NCI-H187 treated with DMSO at 0.1 percent for 48 hours (cell line): ENCODE results near the gene STAC2.
A peak's percentile ranks its signal among the peaks of the same experiment; 100 is the strongest.

ENCODE experiments used
- DNase-seq: peaks from one replicate; lab custom pipeline; 2025; lab: John Stamatoyannopoulos, UW

STAC2 gene

DNA sequence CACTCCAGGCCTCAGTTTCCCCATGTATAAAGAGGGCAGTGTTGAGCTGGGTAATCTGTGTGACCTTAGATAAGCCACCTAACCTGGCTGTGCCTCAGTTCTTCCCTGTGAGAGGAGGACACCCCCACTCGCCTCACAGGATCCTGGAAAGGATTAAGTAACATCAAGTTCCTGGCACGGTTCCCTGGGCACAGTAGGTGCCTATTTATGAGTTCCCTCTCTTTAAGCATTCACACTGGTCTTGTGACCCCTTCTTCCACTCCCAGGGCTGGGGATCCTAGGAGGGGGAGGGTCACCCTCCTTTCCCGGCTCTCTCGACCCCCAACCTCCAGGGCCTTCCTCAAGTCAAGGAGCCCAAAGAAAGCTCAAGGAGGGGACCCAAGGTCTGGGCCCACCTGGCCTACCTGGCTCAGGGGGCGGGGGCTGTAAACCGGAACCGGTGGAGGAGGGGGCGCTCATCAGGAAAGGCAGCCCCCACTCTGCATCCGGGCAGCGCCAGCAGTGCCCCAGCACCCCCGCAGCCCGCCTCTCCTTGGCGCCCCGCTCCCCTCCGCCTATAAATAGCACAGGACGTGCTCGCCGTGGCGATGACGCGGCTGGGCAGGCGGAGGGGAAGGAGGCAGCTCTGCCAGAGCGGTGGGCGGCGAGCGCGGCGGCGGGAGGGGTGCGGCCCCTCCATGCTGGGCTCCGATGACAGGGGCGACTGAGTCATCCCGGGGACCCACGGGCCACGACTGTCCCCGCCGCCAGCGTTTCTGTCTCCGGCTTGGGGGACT, 16.2 kb downstream of the STAC2 start:
- DNase-seq = no peak

DNA sequence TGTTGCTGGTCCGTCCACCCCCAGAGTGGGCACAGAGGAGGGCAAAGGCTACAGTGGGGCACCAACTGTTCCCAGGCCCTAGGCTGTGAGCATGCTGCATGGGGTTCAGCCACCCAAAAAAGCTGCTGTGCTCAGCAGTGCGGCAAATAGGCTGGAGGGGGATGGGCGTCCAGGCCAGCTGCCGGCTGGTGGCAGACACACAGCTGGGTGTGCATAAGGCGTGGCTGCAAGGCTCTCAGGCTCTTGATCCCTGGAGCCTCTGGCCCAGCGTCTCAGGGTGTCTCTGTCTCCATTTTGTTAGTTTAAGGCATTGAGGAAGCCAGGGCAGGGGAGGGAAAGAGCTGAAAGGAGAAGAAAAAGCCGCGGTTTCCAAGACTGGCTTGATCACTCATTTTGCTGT, 16.9 kb downstream of the STAC2 start:
- peak; percentile 49 for DNase-seq

DNA sequence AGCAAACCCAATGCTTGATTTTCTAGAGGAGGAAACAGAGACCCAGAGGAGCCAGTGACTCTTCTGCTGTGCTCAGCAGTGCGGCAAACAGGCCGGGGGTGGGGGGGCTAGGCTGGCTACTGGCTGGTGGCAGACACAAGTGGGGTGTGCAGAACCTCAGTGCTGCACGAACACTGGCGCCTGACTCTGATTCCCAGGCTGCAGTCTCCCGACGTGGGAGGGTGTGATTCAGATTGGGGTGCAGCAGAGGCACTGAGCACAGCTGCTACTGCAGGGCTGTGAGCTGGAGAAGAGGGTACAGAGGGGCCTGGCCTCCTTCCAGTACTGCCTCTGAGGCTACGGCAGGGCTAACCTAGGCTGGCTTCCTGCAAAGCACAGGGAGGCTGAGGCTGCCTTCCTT, 17.6 kb downstream of the STAC2 start:
- no peak for DNase-seq

DNA sequence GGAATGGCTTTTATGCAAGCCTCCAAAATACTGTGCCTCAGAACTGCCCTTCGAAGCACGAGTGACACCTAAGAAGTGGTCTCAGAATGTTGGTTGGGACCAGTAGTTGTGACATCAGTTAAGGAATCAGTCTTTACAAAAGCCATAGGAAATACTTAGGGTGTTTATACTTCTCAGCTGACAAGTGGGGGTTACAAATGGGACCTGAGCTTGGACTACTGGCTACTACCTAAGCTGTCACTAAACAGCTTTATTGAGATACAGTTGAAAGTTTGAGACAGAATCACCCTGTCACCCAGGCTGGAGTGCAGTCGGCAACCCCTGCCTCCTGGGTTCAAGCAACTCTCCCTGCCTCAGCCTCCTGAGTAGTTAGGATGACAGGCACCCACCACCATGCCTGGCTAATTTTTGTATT, 20.6 kb downstream of the STAC2 start:
- DNase-seq = no peak

DNA sequence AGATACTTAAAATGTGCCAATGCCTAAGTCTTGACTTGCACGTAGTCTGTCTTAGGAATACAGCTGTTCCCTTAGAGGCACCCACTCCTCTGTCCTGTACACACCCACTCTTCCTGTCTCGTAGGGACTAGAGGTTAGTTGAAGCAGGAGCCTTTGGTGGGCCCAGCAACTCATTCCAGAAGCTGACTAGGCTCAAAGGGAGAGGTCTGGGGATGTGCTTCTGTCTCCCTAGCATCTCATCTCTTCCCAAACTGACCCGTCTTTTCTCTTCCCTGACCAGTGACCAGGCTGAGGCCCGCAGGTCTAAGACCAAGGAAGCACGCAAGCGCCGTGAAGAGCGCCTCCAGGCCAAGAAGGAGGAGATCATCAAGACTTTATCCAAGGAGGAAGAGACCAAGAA, 21.5 kb downstream of the STAC2 start:
- DNase-seq = no peak

DNA sequence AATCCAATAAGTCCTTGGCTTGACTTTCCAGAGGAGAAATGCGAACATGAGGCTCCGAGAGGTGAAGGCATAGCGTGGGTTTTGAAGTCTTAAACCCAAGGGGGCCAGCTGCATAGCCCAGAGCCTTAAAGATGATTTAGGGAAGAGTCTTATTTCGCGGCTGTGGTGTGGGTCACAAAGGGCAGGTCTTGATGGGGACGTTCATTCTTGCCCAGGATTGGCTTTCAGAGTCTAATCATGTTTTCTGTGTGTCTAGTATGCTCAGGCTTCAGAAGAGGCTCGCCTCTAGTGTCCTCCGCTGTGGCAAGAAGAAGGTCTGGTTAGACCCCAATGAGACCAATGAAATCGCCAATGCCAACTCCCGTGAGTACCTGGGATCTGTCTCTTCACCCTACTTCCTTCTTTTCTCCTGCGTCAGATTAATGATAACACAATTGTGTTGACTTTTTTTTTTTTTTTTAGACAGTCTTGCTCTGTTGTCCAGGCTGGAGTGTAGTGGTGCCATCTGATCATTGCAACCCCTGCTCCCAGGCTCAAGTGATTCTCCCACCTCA, 24.7 kb downstream of the STAC2 start:
- DNase-seq = no peak

DNA sequence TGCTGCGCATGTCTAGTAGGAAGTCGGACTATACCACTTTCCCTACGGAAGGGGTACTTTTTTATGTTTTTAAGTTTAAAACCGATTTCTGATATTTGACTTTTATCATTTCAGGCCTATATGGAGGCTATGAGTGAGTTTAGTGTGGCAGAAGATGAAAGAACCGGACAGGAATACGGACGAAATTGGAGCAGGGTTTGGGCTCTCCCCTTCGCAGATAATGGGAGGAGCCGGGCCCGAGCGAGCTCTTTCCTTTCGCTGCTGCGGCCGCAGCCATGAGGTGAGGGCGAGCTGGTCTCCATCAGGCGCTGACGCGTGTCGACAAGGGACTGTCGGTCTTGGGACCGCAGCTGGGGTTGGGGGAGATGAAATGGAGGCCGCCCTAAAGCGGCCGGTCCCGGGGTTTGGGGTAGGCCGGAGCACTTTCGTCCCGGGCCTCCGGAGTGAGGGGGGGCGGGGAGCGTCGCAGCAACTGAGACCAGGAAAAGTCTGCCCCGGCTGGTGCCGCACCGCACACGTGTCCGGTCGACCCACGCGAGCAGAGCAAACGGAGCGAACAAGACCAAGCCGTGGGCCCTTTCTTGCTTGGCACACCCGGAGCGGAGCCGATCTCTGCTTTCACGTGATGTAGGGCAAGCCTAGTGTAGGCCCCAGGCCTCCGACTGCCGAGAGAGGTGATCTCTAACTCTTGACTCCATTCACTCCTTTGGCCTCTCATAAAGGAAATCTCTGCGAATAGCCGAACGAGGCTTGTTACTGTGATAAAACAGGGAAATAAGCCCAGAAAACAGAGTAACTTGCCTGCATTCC, 25.5 kb downstream of the STAC2 start, which contains the start of gene RPL19:
Gene RPL19 (plus strand): TSS at position 214 of the 810 bp plus-strand sequence. CDS start 62 bp downstream, at position 276.
- DNase-seq = no peak

DNA sequence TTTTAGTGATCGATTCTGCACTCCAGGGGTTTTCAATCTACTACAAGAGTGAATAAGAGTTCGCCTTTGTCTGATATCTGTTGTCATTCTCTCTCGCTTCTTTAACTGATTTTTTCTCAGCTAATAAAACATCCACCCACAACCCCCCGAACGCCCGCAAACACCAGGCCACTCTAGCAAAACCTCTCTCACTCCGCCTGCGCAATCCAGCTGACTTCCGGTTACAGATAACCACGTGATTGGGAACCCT, 26.0 kb downstream of the STAC2 start:
- DNase-seq = peak; percentile 80

DNA sequence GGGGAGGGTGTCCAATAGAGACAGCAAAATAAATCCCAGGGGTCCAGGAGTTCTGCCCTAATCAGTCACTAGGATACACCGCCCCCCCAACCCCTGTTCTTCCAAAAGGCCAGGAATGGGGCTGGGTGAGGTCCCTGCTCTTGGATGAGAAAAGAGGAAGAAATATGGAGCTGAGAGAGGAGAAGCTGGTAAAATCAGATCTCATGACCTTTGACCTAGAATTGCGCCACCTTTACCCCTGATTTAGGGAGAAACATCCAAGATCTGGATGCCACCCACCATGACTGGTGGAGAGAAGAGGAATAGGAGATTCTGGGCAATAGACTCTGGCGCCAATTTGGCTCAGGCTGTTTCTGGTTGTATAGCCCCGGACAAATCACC, 27.6 kb downstream of the STAC2 start:
- DNase-seq = no peak

DNA sequence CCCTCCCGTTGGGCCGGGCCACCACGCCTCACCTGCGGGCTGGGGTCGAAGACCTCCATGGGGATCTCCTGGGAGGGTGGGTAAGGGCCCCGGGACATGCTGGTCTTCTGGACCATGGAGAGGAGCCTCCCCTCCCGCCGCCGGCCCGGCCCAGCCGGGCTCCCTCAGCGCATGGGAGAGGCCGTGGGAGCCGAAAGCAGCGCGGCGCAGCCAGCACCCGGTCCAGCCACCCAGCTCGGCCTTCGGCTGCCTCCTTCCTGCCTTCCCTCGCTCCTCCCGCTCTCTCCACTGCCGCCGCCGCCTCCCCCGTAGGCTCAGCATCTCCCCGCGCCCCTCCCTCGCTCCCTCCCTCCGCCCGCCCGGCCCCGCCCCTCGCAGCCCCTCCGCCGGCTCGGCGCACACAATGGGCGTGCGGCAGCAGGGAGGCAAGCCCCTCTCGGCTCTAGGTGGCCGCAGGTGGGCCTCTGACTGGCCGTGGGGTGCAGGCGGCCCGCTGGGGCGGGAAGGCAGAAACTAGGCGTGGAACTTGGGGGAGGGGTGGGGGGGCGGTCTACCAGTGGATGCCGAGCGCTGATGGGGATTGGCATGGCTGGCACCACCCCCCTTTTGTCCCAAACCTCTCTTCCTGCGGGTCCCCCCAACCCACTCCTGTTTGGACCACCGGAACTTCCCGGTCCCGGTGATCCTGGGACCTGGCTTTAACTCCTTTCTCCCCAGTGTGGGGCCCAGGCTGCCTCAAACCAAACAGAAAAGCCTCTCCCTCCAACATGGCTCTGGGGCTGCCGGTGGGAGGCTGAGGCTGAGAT, 28.2 kb downstream of the STAC2 start, which contains the start of gene CACNB1:
Gene CACNB1 (minus strand): TSS at position 290 of the 806 bp plus-strand sequence. CDS start 174 bp downstream, at position 116.
- DNase-seq = no peak

DNA sequence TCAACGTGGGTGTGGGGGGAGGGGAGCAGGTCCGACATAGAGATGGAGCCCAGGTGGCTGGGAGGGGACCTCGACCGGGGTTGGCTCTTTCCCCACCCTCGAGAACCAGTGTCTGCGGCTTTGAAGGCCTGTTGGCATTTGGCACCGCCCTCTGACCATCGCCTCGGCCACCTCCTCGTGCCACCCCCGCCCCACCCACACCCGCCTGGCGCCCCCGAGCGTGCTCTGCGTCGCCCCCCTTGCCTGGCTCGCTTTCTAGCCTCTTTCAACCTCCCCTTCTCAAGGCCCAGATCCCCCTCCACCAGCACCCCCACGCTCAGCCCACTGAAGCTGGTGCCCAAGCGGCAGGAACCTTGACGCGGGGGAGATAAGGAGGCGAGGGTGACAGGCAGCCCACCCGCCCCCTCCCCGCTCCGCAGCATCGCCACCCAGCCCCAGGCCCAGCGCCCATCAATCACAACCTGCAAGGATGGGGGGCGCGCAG, 28.9 kb downstream of the STAC2 start:
- DNase-seq = no peak

DNA sequence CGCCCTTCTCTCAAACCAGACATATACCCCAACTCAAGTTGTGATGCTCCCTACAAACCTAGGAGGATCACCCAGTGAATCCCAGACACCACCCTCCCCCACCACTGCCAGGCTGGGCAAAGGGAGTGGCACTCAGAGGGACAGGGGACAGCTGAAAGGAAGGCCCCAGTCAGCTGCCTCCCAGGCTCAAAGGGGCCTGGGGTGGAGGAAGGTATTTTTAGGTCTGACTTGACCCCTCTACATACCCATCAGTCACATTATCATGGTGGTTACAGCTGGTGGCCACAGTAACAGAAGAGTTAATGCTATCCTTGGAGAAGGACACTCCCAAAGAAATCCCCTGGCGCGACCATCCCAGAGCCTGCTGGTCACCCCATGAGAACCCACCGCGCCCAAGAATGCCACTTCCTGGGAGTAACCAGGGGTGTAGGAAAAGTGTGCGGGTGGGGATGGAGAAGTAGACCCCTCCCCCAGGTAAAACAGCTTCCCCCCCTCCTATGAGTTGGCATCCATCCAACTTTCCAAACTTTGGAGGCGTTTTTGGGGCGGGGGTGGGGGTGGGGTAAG, 29.4 kb downstream of the STAC2 start:
- DNase-seq = no peak

DNA sequence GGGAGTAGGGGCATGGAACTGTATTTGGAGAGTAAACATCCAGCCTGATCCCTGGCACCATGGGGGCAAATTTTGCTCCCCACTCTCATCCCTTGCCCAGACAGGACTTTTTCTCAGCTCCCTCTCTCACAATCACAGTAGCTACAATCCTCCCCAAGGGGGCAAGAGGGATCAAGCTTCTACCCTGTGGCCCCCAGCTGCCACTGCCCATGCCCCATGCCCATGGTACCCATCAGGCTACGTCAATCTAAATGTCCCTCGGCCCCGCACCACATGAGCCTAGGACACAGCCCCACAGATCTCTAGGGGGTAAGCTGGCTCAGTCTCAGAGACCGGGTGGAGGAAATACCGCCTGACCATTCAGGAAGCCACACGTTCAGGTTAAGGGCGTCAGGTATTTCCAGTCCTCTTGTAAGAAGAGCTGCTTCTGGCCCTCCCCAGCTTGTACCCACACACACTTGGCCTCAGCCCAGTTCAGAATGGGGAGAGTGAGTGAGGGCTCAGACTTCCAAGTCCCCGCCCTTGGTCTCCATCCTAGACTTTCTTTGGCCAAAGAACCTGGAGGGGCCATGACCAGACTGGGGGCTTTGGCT, 30.1 kb downstream of the STAC2 start:
- no peak for DNase-seq

DNA sequence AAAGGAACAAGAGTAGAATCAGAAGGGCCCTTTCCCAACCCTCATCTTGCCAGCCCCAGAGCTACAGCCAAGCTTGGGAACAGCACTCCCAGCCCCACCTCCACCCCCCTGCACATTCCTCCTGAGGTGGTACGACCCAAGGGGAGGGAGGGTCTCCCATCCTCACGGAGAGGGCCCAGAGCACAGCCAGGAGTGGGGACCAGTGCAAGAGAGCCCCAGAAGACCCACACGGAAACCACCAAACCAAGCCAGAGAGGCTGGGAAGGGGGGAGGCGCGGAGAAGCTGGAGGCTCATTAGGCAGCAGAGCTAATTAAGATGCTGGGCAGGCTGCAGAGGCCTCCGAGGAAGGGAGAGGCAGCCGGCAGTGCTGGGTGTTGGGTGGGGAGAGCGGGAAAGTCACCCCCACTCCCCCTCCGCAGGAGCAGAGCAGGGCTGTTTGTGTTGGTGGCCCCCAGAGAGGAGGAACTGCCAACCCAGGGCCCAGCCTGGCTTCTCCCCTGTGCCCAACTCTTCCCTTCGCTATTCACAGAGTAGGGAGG, 30.7 kb downstream of the STAC2 start:
- DNase-seq = no peak

DNA sequence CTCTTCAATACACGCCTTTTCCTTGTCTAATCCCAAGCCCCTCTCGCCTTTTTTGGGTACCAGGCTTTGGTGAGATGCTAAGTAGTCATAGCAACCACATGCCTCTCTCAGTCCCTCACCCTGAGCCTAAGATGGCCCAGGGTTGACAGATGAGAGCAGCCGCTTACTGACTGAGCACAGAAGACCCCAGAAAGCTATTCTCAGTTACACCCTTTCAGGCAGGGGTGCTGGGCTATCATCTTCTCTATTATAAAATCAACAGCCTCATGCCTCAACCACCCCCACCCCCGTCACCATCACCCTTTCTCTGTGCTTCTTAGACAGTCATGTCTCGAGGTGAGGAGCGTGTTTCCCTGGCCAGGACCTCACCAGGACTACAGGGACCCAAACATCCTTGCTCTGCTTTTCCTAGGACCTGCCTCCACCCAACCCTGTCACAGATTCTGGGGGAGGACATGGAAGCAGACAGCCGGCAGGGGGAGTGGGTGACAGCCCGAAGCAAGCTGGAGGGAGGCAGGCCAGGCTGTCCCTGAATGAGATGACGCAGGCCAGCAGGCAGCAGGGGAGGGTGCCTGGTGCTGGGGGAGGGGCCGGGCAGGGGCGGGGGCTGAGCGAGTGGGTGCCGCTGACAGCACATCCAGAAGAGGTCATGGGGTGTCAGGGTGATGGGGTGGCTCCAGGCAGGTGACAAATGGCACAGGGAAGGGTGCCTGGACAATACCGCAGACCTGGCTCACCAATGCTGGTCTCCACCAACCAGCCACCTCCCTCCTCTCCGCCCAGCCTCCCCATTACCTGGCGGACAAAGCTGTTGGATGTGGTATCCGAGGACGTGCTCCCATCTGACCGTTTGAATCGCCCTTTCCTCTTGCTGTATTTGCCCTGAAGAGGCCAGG, 31.4 kb downstream of the STAC2 start:
- no peak for DNase-seq

DNA sequence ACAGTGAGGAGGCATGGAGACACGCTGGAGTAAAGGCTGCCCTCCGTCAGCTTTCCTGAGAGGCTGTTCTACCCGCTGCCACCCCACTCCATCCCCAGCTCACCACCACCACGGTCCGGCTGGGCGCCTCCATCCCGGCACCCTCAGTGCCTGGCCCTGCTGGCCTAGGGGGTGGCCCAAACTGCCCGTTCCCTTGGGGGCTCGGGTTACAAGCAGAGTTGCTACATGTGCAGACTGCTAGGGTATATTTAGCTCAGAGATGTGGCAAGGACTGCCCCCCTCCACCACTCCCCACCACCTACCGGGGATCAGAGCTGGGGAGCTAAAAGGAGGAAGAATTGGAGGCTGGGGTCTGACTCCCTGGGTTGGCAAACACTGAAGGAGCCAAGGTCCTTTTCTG, 32.4 kb downstream of the STAC2 start:
- no peak for DNase-seq

DNA sequence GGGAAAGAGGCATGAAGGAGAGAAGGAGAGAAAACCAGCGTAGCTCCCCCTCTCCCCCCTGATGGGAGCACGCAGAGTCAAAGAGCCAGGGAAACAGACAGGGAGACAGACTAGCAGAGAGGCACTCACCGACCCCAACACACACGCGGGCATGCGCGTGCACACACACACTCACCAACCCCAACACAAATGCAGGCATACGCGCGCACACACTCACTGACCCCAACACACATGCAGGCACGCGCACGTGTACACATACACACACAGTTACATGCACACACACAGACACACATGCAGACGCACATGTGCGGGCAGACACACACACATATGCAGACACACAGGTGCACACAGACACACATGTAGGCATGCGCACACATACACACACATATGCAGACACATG, 32.8 kb downstream of the STAC2 start:
- no peak for DNase-seq

DNA sequence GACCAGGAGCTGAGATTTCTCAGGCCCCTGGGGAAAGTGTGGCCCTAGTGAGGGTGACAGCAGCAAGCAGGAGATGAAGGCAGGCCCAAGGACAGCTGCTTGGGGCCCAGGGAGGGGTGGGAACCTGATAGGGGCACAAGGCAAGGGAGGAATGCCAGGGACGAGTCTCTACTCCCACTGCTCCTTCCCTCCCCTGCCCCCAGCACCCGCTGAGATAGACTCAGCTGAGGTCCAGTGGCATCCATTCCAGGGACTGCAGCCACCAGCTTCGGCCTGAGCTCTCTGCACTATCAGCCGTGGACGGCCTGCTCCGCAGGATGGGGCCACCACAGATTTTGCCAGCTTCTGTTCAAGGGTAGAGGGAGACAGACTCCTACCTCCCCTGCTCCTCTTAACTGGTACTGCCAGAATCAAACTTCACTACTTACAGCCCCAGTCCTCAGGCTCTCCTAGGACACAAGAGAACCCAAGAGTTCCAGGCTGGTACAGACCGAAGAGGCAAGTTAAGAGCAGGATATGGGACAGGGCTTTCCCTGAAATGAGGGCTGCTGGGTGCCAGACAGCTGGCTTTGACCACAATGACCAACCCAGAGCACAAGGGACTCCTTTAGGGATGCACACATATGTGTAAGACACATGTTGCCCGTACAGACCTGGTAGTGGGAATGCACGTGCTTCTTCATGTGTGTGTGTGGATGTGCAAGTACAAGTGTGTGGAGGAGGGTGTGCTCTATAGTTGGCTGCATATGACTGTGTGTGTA, 33.8 kb downstream of the STAC2 start:
- no peak for DNase-seq

DNA sequence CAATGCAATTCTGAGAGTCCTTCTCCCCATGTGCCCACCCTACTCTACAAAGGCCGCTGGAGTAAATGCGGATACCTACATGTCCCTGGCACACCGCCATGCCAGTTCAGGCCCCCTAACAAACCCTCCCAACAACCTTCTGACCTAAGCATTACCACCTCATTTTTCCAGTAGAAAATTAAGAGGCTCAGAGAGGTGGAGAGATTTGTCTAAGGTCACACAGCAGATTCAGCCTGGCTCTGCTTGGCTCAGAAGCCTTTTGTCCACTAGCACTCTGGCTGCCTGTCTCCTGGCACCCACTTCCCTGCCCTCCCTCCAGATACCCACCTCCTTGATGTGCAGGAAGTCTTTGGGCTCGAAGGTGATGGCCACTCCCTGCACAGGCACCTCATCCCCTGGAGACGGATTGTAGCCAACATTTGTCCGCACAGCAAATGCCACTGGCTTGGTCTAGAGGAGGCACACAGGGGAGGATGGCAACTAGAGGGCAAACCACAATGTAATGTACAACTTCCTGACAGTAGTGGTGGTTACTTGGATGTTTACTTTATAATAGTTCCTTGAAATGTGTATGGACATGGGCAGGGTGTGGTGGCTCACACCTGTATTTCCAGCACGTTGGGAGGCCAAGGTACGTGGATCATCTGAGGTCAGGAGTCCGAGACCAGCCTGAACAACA, 38.5 kb downstream of the STAC2 start:
- DNase-seq = no peak
